ENCODE measurements around the gene NFASC.

The NFASC gene

DNA sequence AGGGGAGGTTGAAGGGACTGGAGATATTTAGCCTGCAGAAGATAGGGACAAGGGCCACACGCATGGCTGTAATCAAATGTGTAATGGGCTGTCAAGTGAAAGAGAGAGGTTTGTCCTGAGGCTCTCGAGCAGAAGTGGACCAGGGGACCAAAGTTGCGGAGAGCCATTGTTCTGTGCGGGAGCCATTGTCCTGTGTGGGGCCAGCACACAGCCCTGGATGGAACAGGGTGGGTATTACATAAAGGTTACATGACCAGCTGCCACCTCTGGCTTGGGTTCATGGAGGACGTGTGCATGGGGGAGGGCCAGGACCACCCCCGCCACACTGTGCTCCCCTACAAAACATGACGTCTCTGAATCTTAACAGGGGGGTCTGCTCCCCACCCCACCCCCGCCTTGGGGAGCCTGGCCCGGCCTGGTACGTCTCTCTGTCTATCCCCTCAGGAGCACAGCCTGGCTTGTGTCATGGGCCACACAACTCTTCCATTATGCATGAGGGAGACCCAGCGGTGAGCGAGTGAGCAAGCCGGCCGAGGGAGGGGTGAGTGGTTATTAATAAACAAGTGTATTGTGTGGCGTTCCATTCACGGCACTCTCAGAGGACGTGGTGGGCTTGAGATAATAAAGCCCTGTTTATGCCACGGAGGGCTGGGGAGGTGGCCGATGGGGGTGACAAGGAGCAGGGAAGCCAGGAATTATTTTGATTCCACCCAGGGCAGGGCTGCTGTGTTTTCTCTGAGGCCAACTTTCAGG lies at the start of gene NFASC:
NFASC (plus strand) TSS at position 703 of the 753 bp plus-strand sequence. CDS start 73,454 bp downstream, outside the sequence.
- no peak for DNase-seq

DNA sequence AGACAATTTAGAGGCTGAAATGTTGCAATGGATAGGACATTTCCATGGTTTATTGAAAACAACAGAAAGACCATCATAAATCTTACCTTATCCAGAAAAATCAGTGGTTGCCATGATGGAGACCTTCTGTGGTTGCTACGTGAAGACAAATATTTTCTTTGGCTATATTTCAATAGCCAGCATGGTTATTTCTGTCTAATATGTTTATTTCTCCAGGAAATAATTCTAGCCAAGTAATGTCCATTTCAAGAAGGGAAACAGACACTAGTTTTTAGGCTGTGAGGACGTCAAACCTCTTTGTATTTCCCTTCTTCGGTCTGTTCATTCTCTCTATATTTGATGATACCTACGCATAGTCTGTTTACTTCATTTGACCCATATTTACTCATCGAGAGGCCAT lies 49.2 kb upstream of the NFASC start:
- DNase-seq = no peak

DNA sequence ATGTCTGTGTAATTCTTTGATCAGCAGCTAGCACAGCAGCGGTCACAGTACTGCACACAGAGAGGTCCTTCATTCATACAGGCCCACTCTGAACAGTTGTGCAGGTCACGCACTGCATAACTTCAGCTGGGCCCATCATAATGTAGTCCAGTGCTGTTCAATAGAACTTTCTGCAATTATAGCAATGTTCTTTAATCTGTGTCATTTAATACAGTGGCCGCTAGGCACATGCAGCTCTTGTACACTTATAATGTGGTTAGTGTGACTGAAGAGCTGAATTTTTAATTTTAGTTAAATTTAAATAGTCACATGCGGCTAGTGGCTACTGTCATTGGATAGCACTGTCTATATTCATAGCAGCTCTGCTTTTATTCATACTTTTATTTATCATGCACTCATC lies 48.7 kb upstream of the NFASC start:
- no peak for DNase-seq

DNA sequence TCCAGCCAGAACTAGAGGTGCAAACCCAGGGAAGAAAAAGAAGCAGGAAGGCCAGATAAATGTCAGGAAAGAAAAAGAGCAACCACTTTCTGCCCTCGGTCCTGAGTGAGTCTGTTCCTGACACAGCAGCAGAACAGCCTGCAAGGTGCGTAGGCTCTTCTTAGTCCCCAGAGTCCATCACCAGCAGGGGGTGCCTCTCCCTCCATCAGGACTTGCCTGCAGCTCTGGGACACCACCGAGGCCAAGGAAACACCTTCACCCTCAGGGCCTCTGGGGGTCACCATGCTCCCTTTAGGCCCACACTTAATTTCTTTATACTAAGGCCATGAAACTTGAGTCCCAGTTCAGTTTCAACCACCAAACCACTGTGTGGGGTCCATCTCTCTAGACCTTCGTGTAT lies 43.7 kb upstream of the NFASC start:
- peak; percentile 87 for DNase-seq

DNA sequence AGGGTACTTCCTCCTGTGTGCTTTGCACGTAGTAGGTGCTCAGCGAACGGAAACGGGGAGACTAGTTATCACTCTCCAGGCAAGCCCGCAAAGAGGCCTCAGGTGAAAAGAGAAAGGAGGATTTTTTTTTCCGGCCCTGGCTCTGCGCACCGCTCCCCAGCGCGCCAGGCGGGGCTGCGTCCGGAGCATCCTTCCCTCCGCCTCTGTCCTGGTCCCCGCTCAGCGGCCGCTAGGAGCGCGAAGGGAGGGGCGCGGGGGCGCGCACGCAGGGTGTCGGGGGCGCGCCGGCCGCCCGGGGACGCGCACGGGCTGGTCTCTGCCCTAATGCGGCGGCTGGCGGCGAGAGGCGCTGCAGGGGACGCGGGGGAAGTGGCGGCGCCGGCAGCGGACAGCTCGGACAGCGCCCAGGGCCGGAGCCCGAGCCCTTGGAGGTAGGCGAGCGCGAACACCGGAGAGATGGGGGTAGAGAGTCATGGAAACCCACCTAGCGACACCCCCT lies 42.3 kb upstream of the NFASC start:
- DNase-seq = no peak

DNA sequence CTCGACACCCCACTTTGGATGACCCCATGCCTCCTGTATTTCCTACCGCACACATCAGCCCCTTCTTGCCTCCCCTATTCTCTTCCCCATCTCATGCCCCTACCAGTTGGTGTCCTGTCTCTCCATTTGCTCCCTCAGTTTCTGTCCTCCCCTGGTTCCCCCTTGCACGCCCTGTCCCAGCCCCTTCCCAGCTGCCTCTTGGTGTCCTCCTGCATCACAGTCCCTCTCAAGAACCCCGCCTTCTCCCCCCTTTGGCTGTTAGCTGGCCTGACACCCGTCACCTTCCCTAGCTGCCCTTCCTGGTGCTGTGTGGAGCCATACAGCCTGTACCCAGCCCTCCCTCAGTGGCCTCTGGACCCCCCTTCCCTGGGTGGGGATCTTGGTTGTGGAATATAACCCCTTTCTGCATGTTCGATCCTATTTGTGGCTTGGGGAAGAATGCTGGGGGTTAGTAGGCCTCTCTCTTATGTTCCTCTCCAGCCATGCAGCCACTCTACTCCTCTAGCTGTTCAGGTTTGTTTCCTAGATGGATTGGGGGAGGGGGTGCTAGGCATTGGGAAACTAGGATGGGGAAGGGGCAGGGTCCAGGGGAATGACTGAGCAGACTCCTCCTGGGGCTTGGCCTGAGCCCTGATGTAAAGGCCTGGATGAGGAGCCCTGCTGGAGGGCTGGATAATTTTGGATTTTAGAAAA lies 41.4 kb upstream of the NFASC start:
- DNase-seq = no peak

DNA sequence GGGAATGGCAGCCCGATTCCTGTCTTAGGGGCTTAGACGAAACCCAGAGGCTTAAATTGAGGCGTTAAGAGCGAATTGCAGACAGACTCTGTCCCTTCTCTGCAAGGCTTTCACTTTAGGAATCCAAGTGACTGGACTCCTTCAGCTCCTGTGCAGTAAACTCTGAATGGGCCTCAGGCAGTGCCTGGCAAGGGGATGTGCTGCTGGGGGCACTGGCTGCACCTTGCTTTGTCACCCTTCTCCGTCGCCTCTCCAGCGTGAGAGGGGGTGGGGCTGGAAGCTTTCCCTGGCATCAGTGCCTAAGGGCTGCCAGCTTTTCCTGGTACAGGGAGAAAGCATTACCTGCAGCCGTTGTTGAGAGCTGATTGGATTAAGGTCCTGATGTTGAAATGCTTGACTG lies 39.9 kb upstream of the NFASC start:
- no peak for DNase-seq

DNA sequence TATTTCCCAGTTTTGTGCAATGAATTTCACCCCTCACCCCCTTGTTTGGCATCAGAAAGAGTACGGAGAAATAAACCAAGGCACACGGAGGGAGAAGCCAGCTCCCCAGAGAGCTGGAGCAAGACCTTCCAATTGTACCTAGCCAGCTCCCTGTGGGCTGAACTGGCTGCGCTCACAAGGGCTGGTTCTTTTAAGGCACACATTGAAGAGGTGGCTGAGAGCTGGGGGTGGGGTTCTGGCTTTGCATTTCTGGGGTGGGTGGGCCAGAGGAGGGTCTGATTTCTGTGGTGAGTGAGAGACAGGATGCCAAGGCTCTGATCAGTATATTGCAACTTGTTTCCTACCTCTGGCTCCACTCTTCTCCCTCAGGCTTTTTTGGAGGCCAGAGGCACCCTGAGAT lies 39.5 kb upstream of the NFASC start:
- DNase-seq = no peak

DNA sequence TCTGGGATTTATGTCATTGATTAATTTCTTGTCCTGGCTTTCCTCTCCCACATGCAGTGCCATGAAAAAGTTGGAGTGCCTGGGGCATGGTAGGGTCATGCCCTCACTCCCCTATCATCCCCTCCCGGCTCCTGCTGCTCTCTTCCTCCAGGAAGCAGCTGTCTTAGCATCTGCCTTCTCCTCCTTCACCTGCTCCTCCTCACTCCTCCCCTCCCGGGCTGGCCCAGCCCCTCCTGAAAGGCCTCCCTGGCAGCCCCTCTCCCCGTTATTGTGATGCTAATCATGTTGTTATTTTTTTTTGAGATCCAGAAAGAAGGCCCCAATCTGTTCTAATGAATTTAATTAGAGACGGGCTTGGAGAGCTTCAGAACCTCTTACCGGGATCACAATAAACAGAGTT lies 36.3 kb upstream of the NFASC start:
- DNase-seq = no peak

DNA sequence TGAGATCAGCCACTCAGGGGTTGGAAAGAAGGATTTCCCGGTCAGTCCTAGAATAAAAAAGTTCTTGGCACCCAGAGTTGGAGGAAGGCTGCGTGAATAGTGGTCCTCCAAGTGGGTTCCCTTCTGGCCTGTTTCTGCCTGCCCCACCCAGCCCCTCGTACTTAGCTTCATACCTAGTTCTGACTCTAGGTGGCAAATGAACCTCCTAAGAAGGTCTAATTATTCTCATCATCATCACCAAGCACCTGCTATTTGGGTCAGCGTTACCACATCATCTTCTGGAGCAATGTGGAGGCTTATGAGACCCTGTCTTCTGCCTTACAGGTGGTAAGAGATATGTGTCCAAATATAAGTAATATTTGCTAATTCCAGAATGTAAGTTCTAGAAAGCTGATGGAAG lies 35.9 kb upstream of the NFASC start:
- DNase-seq = no peak

DNA sequence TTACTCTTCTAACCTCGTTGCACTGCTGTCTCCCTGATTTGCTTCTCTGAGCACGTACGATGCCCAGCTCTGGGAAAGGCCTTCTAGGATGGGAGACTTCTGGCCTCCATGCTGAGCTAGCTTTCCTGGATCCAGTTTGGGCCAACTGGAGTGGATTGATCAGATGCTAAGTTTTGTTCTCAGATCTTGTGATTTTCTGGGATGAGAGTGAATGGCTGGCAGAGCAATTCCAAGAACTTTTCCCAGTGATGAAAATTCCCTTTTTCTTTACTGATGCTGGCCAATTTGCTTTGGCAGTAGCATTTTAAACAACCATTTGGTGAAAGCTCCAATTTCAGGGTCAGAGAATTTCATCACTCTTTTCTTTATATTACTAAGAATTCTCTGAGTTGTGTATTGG lies 34.9 kb upstream of the NFASC start:
- DNase-seq = no peak

DNA sequence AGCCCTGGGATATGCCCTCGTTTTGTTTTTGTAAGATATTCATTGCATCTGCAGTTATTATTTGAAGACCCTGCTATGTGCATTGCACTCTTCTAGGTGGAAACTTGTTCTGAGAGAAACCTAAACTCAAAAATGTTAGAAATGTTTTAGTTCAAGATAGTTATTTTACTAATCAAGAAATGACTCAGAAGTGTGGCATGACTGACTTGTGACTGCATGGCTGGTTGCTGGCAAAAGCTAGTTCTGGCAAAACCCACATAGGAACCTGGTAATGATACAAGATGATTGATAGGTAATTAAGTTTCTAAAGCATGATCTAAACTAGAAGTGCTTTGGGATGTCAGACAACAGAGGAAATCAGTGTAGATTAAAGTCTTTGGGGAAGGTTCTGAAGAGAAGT lies 33.8 kb upstream of the NFASC start:
- no peak for DNase-seq

DNA sequence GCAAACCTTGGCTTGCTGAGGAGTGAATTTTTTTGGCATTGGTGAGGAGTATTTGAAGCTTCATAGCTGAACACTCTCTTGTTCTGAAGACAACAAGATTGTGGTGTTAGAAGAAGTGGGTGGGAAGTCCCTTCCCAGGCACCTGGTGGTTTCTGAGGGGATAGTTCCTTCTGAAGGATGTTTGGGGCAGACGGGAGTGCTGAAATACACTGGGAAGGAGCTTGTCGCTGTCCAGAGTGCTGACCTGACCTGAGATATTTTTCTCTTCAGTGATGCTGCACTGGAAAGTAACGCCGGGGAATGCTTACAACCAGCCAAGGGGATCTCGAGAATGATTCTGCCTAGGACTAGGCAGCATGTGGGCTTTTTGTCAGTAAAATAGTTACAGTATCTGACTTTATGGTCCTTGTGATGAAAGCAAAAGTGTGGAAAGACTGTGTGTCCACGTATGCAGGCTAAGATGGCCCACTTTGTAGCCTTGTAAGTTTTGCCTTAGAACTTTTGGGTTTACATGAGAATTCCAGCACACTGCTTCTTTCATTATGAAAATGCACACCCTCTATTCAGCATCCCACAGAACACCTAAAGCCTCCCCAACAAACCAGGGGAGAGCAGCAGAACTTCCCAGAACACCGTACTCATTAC lies 33.1 kb upstream of the NFASC start:
- no peak for DNase-seq

DNA sequence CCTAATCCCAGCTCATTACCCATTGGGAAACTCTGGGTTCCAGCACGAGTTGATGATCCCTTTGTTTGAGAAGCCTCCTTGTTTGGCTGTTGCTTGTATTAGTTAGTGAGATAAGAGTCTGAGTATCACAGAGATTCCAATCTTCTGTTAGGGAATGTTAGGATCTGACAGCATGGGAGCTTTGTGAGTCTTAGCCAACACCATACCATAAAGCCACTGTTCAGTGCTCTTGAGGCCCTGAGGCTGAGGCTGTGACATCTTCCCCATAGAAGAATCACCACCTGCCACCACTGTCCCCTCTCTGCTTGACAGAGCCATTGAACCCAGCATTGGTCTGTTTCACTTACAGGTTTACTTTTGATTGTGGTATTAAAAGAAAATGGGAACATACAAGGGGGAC lies 29.3 kb upstream of the NFASC start:
- DNase-seq = no peak

DNA sequence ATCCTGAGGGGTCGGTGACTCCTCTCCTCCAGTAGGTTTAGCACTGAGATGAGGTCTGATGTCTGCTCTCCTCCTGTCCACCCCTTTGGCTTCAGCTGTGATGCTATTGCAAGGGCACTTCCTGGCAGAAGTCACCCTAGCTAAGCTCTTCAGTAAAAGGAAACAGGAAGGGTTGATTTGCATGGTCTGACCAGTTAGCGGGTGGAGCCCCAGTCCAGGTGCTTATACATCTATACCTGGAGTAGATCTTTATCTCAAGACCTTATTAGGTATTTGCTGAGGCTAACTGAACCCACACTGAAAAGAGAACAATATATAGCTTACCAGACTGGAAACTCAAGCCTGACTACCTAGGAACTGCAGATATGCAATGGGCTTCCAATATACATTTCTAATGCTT lies 28.9 kb upstream of the NFASC start:
- DNase-seq = no peak

DNA sequence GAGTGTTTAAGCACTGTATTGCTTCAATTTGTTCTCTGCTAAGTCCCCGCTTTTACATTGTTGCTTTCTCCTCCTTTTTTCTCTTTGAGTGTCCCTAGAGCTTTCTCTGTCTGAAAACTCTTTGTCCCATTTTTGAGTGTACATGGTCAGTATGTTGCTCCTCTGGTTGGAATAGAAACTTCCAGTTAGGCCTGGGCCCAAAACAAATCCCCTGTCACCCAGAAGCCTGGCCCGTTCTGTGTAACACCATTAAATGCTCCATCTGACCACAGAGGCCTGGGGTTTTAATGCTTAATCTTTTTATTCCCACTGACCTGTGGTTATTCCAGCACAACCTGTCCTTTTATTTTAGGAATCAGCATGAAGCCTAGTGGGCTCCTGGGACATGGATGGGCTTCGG lies 28.3 kb upstream of the NFASC start:
- no peak for DNase-seq

DNA sequence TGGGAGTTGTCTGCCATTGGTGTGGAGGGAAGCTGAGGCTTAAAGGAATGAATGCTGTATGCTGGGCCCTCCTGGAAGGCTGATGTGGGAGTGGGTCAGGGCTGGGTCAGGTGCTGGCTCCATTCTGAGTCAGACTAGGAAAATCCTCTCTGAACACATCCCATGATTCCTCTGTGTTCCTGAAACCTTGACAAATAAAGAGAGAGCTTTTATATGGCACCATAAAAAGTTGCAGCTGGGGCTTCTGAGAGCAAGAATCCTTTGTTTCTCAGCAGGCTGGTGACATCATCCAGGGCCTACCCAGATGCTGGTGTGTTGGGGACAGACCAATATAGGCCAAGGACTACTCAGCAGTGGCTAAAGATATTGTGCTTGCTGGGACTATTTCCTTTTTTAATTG lies 27.8 kb upstream of the NFASC start:
- DNase-seq = no peak

DNA sequence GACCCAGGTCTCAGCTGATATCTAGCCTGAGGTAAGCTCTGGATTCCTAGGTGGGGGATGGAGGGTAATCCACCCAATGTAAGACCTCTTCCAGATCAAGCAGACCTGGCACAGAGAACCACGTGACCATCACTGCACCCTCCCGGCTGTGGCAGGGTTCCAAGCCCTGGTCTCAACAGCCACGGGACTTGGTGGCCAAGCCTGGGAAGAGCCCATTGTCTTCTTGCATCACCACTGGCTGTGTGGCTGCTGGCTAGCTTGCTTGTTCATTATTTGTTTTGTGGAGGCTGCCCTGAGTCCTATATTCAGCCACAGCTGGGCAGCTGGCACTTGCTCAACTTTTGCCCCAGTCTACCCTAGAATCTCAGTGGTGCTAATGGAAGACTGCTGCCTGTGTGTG lies 24.1 kb upstream of the NFASC start:
- no peak for DNase-seq

DNA sequence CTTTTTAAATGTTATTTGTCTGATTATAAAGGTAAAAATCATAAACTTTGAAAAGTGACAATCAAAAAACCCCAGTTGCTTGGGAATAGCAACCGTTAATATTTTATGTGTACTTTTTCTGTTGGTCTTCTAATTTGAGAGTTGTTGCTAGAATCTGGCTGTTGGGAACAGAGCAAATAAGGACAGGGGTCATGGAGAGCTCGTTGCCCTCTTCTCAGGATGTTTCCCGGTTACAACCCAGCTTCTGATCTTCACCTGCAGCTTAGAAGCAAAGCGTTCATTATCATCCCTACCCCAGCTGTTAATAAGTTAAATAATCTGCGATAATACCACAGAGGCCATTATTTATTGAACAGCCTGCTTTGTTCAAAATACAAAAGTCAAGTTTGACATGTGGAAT lies 22.1 kb upstream of the NFASC start:
- DNase-seq = no peak

DNA sequence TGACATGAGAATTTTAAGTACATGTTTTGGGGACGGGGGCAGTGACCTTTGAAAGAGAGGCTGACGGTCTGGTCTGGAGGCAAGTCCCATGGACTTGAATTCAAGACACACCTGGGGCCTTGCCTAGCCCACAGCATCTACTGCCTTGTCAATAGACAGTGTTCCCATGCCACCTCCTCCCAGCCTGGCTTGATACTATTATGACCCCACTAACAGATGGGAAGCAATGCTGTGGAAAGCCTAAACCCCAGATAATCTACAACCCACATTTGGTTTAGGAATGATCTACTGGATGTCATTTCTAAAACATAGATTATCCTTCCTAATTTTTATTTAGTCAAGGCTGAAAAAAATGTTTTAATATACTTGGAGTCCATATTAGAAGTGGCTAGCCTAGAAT lies 17.8 kb upstream of the NFASC start:
- DNase-seq = no peak

DNA sequence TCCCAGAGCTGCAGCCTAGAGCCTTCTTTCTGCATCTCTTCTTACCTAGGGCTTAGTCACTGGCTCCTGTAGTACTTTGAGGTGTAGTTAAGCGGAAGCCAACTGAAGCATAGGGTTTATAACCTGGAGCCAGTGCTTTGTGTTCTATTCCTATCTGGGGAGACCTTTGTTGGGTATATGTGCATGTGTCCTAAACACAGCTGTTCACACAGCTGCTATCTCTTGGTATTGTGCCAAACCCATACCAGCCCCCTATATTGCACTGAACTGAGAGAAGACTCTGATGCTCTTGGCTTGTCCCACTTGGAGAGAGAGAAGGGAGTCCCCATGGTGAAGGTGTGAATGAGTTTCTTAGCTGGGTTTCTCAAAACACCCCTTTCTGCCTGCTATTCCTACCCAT lies 17.2 kb upstream of the NFASC start:
- DNase-seq = no peak

DNA sequence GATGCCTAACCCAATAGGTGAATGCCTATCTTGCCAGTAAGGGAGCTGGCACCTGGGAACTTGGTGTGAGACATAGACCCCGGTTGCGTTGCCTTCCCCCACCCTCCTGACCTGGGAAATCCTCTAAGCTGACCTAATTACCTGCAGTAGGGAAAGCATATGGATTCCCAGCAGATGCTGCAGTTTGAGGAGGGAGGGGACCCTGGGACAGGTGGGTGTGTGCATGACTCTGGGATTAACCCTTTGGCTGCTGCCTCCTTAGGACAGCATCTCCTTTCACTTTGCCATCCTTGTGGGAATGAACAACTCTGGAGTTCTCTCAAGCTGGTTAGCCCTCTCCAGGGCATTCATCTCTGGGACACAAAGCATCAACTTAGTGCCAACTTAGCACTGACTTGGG lies 16.4 kb upstream of the NFASC start:
- no peak for DNase-seq

DNA sequence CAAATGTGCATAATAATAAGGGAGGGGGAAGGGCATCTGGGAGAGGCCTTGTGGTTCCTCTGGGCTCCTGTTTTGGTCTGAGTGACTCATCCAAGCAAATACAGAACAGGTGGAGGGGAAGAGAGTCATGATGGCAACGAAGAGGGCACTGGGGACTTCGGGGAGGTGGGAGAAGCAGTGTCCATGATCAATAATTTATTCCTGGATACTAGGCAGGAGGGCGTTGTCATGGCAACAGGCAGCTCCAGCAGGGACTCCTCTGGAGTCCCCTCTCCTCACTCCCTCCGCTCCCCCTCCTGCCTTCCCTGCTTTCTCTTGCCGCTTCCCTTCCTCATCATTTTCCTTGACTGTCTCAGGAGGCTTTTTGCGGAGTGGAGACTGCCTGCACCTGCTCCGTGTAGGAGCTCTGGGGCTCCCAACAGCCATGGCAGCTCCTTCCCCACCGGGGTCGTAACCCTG lies 12.3 kb upstream of the NFASC start:
- no peak for DNase-seq

DNA sequence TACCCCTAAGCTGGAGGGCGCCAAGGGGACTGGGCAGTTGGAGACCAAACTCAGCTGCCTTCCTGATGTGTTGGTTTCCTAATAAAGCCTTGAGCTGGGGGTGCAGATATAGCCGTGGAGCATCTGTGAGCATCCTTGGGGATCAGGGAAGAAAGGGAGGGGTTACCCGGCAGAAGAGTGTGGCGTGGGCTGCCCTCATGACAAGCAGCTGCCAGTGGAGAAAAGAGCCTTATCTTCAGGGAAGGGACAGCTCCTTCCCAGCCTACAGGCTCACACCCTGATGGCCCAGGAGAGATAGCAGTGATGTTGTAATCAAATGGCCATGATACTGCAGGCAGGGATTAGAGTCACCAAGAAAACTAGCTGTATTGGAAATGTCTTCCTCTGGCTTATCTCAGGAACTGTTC lies 10.8 kb upstream of the NFASC start:
- no peak for DNase-seq
